NCI-H82 treated with DMSO at 0.1 percent for 48 hours (cell line): ENCODE measurements around the gene CAP2.
"Not testable (repeated sequence)": the region's sequence is repeated elsewhere in the genome, so short reads cannot be mapped to it uniquely, and the experiment has no call there.

Experiments used
- DNase-seq: peaks from one replicate; lab custom pipeline; 2025; ENCODE audit not compliant: unreplicated experiment; lab: John Stamatoyannopoulos, UW

The CAP2 gene

DNA sequence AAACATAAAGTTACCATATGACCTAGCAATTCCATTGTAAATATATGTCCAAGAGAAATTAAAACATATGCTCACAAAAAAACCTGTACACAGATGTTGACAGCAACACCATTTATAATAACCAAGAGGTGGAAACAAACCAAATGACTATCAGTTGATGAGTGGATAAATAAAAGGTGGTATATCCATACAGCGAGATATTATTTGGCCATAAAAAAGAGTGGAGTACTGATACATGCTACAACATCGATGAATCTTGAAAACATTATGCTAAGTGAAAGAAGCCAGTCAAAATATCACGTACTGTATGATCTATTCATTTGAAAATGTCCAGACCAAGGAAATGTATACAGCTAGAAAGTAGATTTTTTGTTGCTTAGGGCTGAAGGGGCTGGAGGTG is 2.9 kb downstream of the CAP2 start:
- no peak for DNase-seq

DNA sequence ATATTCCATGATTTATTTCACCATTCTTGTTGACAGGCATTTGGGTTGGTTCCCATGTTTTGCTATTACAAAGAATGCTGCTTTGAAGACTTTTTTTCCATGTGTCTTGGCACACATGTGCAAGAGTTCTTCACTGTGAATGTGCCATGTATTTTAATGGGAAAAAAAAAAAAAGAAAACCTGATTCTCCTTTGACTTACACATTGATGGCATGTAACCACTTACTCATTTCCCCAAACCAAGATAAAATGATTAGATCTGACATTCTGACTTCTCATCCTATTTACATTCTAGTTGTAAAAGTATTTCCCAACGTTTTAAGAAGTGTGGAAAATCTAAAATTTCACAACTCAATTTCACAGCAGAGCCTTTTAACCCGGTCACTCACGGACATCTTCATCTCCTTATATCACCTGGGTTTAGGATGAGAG is 4.4 kb downstream of the CAP2 start:
- DNase-seq = no peak

DNA sequence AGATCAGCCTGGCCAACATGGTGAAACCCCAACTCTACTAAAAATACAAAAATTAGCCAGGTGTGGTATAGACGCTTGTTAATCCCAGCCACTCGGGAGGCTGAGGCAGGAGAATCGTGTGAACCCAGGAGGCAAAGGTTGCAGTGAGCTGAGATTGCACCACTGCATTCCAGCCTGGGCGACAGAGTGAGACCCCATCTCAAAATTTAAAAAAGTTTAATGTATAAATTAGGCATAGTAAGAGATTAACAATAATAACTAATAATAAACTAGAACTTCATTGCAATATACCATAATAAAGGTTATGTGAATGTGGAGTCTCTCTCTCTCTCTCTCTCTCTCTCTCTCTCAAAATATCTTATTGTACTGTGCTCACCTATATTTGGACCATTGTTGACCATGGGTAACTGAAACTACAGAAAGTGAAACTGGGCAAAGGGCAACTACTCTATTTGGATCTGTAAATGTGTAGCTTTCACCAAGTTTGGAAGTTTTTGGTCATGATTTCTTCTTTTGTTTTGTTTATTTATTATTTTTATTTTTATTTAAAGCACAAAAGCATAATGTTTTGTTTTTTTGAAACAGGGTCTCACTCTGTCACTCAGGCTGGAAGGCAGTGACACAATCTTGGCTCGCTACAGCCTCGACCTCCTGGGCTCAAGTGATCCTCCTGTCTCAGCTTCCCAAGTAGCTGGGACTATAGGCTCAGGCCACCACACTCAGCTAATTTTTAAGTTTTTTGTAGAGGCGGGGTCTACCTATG is 12.0 kb downstream of the CAP2 start:
- DNase-seq = not testable (repeated sequence)

- DNase-seq = no peak
These were observed 12.5 kb downstream of the CAP2 start for GRCh38 chr6:17405944-17406245.

- DNase-seq = no peak
These were observed 14.7 kb downstream of the CAP2 start for GRCh38 chr6:17408081-17408480.

- DNase-seq = no peak
These were observed 16.9 kb downstream of the CAP2 start for GRCh38 chr6:17410281-17410680.

DNA sequence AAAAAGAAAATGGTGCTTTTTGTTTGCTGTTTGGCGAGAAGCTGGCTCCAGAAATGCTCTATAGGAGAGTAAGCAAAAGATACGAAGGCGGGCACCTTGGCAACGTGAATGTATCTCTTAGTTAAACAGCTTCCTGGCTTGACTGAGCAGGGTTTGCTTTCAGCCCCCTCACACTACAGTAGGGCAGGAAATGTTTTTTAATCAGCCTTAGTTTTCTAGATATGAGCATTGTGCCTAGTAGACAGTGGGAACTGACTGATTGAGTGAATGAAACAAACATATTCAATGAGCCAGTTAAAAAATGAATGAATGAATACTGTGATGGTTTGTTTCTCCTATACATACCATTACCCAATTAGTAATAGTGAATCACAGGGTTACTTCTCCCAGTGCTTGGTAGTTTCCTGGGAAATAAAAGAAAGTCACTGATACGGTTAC is 19.9 kb downstream of the CAP2 start:
- no peak for DNase-seq

DNA sequence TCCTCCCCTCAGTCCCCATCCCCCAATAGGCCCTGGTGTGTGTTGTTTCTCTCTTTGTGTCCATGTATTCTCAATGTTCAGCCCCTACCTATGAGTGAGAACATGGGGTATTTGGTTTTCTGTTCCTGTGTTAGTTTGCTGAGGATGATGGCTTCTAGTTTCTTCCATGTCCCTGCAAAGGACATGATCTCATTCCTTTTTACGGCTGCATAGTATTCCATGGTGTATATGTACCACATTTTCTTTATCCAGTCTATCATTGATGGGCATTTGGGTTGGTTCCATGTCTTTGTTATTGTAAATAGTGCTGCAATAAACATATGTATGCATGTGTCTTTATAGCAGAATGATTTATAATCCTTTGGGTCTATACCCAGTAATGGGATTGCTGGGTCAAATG is 21.0 kb downstream of the CAP2 start:
- DNase-seq = not testable (repeated sequence)

DNA sequence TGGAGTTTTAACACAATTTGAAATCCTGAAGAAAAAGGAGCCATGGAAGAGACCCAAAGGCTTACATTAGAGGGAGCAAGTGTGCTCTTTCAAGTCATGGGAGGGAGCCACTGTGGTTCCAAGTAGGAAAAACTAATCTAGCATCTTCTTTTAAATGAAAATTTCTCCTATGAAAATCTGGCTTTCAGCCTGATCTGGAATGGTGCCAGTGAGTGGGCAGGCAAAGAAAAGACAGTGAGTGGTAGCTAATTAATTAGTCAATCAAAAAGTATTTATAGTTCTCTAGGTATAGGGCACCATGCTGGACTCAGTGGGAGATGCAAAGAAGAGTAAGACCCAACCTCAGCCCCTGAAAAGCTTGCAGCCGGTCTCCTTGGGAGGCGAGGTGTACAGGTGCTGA is 21.9 kb downstream of the CAP2 start:
- no peak for DNase-seq

DNA sequence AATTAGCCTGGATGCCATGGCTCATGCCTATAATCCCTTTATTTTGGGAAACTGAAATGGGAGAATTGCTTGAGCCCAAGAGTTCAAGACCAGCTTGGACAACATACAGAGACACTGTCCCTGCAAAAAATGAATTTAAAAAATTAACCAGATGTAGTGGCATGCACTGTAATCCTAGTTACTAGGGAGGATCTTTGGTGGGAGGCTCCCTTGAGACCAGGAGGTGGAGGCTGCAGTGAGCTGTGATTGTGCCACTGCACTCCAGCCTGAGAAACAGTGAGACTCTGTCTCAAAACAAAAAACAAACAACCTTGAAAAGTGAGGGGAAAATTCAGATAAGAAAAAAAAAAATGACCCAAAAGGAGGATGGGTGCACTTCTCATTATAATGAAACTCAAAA is 23.4 kb downstream of the CAP2 start:
- DNase-seq = no peak

GRCh38 chr6:17417817-17418216 is 24.4 kb downstream of the CAP2 start:
- no peak for DNase-seq

- DNase-seq = peak; percentile 25
These were observed 25.1 kb downstream of the CAP2 start for GRCh38 chr6:17418281-17419188.

GRCh38 chr6:17419189-17419575 is 25.8 kb downstream of the CAP2 start:
- DNase-seq = no peak

- no peak for DNase-seq
These were observed 27.0 kb downstream of the CAP2 start for GRCh38 chr6:17420368-17420767.

- no peak for DNase-seq
These were observed 28.0 kb downstream of the CAP2 start for GRCh38 chr6:17421406-17421805.

- no peak for DNase-seq
These were observed 29.6 kb downstream of the CAP2 start for GRCh38 chr6:17423026-17423425.

- DNase-seq = no peak
These were observed 33.7 kb downstream of the CAP2 start for GRCh38 chr6:17427062-17427461.

- no peak for DNase-seq
These were observed 34.2 kb downstream of the CAP2 start for GRCh38 chr6:17427617-17428016.

DNA sequence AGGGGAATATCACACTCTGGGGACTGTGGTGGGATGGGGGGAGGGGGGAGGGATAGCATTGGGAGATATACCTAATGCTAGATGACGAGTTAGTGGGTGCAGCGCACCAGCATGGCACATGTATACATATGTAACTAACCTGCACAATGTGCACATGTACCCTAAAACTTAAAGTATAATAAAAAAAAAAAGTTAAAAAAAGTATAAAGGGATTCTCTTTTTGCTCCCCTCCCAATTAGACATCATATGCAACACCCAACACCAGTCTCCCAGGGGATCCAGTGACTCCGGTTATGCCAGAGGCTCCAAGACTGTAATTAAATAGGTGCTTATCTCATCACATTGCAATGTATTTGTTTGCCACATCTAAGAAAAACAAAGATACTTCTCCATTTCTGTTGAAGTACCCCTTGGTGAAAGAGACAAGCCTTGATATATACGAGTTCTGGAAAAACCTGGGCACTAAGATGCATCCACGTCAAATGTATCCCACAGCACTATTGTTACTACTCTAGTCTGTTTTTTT is 35.3 kb downstream of the CAP2 start:
- DNase-seq = not testable (repeated sequence)

- DNase-seq = peak; percentile 87
These were observed 36.1 kb downstream of the CAP2 start for GRCh38 chr6:17429383-17430061.

DNA sequence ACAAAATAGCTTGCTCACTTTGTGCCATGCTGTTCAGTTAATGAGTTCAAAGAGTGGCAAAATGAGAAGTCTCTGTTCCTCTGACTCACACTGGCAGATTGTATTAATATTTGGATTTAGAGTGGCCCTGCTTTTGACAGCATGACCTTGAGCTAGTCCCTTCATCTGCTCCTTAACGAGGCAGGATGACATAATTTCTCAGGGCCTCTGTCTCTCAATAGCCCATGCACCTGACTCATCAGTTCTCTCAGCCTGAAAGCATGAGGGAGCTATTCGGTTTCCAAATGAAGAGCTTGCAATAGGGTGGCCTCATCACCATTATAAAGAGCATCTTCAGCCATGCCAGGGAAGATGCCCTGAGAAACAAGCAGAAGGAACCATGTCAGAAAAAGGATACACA is 38.2 kb downstream of the CAP2 start:
- no peak for DNase-seq

DNA sequence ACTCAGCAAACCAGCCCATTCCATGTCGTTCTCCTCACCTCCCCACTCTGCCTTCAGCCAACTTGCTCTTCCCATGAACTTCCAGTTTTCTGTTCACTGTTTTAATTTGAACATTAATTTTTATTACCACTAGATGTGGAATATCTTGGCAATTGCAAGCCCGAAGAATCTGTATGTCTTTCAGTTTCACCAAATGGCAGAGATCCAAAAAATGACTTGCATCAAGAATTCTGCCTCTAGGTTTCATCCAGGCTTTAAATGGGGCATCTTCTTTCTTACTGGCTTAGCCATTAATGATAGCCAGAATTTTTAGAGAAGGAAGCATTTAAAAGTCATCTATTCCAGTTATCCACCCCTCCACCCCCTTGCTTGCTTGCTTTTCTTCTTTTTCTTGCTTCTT is 39.0 kb downstream of the CAP2 start:
- DNase-seq = no peak
